ENCODE results near the gene PAPOLA. TPM values are rescaled to one million over a fixed set of nuclear protein-coding genes. Genes with fewer than 3 reads are reported as not detected.

PAPOLA gene
- total RNA-seq, 1 donor from 2014 or later, result 62.7 TPM

- ATAC-seq, result peak; percentile 41
- DNase-seq (ENCODE audit: low spot score), result no peak
Observed at GRCh38 chr14:96616161-96616721, 114.1 kb downstream of the PAPOLA start.

Other genes with a start within 250 kb of the PAPOLA start
- not detected for gene BDKRB1, start 246.2 kb upstream of the PAPOLA start, total RNA-seq
- gene ATG2B, start 139.0 kb upstream of the PAPOLA start, total RNA-seq, result 15.6 TPM
- gene GSKIP, start 138.9 kb upstream of the PAPOLA start, total RNA-seq, result 12.7 TPM
- 0.98 TPM for gene AK7, start 110.3 kb upstream of the PAPOLA start, total RNA-seq

Data from left lobe of liver (tissue), 2 donors.